T1000 (cell line): ENCODE results near the gene NAALADL2.

Experiments
- DNase-seq: peaks from one replicate; lab custom pipeline; 2025; ENCODE audit warnings: mixed read lengths; lab: John Stamatoyannopoulos, UW

Gene NAALADL2

GRCh38 chr3:174884776-174885568, 25.8 kb downstream of the NAALADL2 start:
- no peak for DNase-seq

DNA sequence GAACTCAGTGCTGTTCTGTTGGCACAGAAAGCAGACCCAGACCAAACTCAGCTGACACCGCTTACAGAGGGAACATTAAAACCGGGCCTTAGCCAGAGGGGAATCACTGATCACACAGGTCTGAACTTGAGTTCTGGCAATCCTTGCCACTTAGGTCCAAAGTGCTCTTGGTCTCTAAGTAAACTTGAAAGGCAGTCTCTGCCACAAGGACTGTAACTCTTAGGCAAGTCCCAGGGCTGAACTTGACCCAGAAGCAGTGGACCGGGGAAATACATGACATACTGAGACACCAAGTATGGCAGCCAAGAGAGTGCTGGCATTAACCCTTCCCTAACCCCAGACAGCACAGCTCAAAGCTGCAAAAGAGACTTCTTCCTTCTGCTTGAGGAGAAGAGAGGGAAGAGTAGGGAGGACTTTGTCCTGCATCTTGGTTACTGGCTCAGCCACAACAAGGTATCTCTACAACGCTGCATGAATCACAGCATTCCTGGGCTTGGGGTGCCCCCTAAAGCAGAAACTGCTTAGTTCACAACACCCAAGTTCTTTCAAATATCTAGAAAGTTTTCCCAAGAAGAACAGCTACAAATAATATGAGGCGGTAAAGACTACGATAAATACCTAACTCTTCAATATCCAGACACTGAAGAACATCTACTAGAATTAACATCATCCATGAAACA, 32.5 kb downstream of the NAALADL2 start:
- no peak for DNase-seq

GRCh38 chr3:174907027-174907426, 47.9 kb downstream of the NAALADL2 start:
- no peak for DNase-seq

DNA sequence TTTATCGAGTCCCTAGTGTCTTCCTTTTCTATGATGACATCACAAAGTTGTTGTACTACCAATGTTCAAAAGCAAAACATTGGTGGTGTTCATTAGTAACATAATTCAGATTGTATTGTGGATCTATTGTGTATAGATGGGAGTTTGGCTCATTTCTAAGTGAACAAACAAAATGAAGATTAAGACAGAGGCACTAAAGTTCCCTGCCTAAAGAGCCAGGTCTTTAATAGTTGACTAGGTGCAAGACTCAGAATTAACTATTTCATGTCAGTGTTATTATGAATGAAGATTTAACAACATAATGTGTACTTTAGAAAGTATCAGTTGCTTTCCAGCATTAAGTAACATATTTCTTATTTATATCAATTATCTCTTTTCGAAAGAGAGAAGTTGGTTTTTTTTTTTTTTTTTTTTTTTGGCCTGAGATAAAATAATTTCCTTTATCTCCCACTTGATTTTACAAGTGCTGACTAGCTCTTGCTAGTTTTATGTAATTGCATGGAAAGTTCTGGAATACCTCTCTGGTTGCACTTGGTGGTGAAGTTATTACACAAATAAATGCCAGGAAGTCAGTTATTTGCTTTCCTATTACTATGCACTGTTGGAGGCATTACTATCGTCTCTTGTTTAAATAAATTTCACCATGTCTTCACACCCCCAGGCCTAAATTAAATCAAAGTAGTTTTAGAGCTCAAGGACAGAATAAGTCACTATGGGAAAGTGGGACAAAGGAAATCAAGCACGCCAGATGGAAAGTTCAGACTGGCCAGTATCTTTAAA, 48.7 kb downstream of the NAALADL2 start:
- DNase-seq, result no peak

GRCh38 chr3:174931473-174932353, 72.6 kb downstream of the NAALADL2 start:
- no peak for DNase-seq

GRCh38 chr3:174936590-174936989, 77.5 kb downstream of the NAALADL2 start:
- DNase-seq, result no peak

DNA sequence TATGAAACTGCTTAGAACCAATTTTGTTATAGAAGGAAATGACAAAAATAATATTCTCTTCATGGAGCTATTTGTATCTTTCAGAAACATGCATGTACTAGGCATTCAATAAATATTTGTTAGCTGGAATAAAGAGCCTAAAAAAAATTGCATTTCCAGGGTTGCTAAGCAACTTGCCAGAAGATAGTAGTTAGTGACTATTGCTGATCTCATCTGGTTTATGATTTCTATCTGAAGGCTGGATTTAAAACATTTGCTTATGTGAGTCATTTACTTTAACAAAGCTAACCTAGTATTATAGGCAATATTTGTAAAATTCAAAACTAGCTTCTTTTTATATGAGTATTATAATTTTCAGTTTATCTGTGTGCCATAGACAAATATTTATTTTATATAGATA, 78.3 kb downstream of the NAALADL2 start:
- no peak for DNase-seq

- DNase-seq, result no peak
Measured at GRCh38 chr3:174938102-174938501, 79.0 kb downstream of the NAALADL2 start.

GRCh38 chr3:174940151-174940550, 81.0 kb downstream of the NAALADL2 start:
- no peak for DNase-seq

- no peak for DNase-seq
Measured at GRCh38 chr3:174945276-174945675, 86.1 kb downstream of the NAALADL2 start.

- DNase-seq, result no peak
Measured at GRCh38 chr3:174945951-174946350, 86.8 kb downstream of the NAALADL2 start.

GRCh38 chr3:174949523-174949922, 90.4 kb downstream of the NAALADL2 start:
- peak; percentile 38 for DNase-seq

DNA sequence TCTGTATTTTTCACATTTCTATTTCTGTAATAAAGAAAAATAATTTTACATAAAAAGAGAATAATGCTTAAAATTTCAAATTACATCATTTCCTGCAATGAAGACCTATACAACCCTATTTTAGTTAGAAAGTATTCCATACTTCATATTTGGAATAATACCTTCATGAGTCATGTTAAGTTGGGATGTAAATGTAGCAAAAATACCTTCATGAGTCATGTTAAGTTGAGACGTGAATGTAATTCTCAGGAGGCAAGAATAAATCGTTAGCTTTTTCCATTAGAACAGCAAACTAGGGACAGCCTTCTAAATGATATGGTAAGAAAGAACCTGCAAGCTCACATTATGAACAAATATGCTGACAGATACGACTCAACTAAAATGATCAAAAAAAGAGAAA, 91.9 kb downstream of the NAALADL2 start:
- no peak for DNase-seq

GRCh38 chr3:174951498-174952005, 92.4 kb downstream of the NAALADL2 start:
- no peak for DNase-seq

DNA sequence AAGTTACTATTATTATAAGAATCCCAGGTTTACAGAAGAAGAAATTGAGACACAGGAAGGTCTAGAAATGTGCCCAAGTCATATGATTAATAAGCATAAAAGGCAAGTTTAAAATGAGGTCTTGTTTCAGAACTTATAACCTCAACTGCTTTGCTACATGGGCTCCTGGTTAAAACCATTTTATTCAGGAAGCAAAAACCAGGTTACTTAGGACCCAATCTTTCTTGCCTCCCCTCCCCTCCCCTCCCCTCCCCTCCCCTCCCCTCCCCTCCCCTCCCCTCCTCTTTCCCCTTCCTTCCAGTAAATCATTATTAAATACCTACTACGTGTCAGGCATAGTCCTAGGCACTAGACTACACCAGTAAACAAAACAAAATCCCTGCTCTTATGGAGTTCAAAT, 93.9 kb downstream of the NAALADL2 start:
- DNase-seq, result no peak

DNA sequence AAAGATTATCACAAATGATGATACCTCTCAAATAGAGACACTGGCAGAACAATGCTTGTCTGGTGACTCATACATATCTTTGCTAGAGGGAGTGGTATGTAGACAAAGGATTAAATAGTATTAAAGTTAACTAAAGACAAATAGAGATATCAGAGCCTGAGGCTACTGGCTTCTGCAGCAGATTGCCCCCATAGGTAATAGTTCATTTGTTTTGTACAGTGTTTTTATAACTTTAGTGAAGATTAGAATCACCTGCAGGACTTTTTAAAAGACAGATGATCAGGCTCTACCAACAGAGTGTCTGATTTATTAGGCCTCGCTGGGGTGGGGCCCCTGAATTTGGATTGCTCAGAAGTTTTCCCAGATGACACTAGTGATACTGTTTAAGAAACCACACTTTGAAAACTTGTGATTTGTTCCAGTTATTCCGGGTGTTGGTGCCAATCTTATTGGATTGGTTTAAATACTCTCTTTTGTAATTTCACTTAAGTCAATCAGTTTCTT, 96.4 kb downstream of the NAALADL2 start:
- DNase-seq, result no peak

DNA sequence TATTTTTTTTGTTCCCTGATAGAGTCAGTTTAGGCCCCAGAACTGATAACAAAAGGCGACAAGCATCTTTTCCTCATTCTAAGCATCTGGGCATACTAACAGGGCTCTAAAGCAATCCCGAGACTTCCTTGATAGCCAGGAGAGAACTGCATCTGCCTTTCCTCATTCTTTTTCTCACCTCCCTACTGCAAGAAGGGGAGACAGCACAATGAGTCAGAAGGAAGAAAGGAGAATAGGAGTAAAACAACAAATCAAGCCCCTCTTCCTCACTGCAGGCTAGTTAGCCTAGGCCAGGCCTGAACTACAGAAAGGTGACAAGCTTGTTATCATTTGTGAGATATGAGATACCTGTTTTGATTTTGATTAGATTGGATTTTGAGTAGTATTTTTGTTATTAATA, 97.9 kb downstream of the NAALADL2 start:
- no peak for DNase-seq

- DNase-seq, result no peak
Measured at GRCh38 chr3:174957551-174958001, 98.4 kb downstream of the NAALADL2 start.

GRCh38 chr3:174958671-174959328, 99.7 kb downstream of the NAALADL2 start:
- DNase-seq, result no peak

DNA sequence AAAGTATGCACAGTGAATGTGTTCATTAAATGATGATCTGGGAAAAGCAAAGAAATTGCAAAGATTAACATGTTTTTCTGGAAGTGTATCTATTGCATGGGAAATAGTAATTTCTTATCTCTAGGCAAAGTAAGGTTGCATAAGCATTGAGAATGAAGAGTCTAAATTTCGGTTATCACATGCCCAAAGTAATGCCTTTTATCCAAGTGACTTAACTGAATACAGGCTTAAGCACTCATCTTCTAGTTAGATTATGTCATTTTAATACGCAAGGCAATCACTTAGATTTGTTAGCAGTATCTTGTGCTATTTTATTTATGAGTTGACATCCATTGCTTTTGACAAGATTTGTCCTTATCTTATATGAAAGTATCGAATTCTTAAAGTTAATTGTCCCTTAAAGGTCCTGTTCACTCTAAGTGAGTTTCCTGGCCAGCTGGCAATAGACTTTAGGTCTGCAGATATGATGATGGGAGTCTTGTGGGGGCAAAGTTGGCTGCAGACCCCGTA, 100.5 kb downstream of the NAALADL2 start:
- DNase-seq, result no peak
